PFSK-1 (cell line): ENCODE measurements around the gene KYAT1.

Experiments used
- FOXP2 ChIP-seq: optimal IDR thresholded peaks from 2 replicates; pipeline ENCODE3; 2011; ENCODE audit warnings: borderline replicate concordance, control low read depth, inconsistent platforms; ENCODE audit not compliant: insufficient read depth; ENCODE audit errors: extremely low read length, extremely low read depth
- POLR2AphosphoS5 ChIP-seq: IDR thresholded peaks from 2 replicates; pipeline ENCODE4 v1.6.1; 2012; ENCODE audit warnings: low read depth, mild to moderate bottlenecking, control low read depth, low read length, moderate library complexity
- SIN3A ChIP-seq: IDR thresholded peaks from 2 replicates; pipeline ENCODE4 v1.6.1; 2012; ENCODE audit warnings: mild to moderate bottlenecking, low read length, moderate library complexity, borderline replicate concordance; ENCODE audit not compliant: insufficient read depth
- TAF1 ChIP-seq: IDR thresholded peaks from 2 replicates; pipeline ENCODE4 v1.6.1; 2012; ENCODE audit warnings: low read length, control low read depth, borderline replicate concordance; ENCODE audit not compliant: insufficient read depth
- TF ChIP-seq, protein P1 (sequence below), 2 experiments: IDR thresholded peaks; 2 replicates each; pipeline versions ENCODE4 v1.6.1 to v1.8.0; 2011 to 2012; ENCODE audit warnings: low read depth in 2 of 2, low read length in 2 of 2, control low read depth in 1 of 2, inconsistent platforms in 1 of 2, mild to moderate bottlenecking in 1 of 2, moderate library complexity in 1 of 2; ENCODE audit not compliant: insufficient read depth in 1 of 2

The KYAT1 gene

DNA sequence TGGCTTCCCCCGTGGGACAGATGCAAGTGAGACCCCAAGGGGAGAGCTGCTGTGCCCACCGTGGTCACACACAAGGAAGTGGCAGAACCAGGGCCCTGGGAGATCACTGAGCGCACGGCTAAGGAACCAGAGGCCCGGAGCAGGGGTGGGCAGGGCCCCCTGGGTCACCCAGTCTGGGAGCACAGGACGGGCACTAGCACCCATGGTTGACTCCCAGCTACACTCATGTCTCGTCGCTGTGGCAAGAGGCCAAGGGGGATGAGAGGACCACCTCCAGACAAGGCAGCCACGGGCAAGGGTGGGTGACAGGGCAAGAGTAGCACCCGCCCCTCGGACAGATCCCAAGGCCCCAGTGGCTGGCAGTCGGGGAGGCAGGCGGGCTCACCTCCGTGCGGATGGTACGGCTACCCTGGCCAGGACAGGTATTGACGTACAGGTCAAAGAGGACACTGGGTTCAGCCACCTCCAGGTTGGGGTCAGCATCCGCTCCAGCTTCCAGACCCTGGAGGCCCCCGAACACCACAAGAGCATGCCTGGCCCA lies 58.3 kb downstream of the KYAT1 start:
- no peak for TF ChIP-seq POLR2AphosphoS5
- TF ChIP-seq, protein P1, sequence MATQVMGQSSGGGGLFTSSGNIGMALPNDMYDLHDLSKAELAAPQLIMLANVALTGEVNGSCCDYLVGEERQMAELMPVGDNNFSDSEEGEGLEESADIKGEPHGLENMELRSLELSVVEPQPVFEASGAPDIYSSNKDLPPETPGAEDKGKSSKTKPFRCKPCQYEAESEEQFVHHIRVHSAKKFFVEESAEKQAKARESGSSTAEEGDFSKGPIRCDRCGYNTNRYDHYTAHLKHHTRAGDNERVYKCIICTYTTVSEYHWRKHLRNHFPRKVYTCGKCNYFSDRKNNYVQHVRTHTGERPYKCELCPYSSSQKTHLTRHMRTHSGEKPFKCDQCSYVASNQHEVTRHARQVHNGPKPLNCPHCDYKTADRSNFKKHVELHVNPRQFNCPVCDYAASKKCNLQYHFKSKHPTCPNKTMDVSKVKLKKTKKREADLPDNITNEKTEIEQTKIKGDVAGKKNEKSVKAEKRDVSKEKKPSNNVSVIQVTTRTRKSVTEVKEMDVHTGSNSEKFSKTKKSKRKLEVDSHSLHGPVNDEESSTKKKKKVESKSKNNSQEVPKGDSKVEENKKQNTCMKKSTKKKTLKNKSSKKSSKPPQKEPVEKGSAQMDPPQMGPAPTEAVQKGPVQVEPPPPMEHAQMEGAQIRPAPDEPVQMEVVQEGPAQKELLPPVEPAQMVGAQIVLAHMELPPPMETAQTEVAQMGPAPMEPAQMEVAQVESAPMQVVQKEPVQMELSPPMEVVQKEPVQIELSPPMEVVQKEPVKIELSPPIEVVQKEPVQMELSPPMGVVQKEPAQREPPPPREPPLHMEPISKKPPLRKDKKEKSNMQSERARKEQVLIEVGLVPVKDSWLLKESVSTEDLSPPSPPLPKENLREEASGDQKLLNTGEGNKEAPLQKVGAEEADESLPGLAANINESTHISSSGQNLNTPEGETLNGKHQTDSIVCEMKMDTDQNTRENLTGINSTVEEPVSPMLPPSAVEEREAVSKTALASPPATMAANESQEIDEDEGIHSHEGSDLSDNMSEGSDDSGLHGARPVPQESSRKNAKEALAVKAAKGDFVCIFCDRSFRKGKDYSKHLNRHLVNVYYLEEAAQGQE (IDR thresholded peaks at IDR 0.05; ENCODE audit: insufficient read depth in 1 of 2, low read depth in 2 of 2, low read length in 2 of 2), result no peak
- no peak for TF ChIP-seq TAF1
- no peak for TF ChIP-seq FOXP2
- no peak for TF ChIP-seq SIN3A

DNA sequence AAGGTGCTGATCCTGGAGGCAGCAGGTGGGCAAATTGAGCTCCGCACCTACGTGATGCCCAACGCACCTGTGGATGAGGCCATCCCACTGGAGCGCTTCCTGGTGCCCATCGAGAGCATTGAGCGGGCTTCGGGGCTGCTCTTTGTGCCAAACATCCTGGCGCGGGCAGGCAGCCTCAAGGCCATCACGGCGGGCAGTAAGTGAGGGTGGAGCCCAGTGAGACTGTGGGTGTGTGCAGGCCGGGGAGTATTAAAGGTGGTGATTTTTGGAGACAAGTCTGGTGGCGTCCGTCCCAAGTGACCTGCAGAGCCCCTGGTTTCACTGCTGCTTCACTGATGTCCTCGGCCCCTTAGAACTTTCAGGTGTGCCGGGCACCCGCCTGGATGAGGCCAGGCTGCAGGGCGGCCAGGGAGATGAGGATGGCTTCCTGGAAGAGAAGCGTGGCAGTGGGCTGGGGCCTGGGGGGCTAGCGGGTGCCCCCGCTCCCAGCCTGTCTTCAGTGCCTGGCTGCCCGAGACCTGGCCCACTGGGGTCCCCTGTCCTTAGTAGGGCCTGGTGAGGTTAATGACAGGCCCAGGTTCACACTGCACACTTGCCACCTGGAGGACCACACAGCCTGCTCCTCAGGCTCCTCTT lies 59.2 kb downstream of the KYAT1 start:
- TF ChIP-seq, protein P1 (IDR thresholded peaks at IDR 0.05; ENCODE audit: insufficient read depth in 1 of 2, low read depth in 2 of 2, low read length in 2 of 2), result no peak
- no peak for TF ChIP-seq TAF1

DNA sequence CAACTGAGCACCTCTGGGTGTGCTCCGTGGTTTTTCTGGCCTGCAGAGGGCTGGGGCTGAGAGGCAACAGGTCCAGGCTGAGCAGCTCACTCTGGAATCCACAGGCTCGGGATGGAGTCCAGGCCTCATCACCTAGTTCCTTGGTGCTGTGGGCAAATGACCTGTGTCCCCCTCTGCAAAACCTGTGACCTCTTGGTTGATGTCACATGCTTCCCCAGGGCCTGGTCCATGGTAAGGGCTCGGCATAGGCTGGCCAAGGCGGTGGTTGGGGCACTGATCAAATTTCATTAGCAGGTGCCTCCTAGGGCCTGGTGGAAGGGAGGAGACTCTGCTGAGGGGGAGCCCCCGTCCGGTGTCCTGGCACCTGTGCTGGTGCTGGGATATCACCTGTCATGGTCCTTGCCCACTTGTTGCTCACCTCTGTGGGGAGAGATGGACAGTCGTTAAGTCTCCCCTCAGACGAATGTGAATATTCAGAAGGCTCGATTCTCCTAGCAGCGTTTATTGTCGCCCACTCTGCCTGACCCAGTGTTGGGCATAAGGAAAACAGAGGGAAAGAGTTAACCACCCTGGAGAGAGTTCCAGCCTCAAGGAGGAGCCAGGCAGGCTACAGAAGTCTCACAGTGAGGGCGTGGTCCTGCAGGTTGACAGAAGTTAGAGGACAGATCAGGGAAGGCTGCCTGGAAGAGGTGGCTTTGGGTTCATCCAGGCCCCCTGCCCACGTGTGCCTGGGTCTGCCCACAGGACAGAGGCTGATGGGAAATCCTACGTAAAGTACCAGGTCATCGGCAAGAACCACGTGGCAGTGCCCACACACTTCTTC lies 60.0 kb downstream of the KYAT1 start:
- TF ChIP-seq FOXP2 (no peak), POLR2AphosphoS5 (no peak), SIN3A (no peak), TAF1 (no peak)
- TF ChIP-seq, protein P1 (IDR thresholded peaks at IDR 0.05; ENCODE audit: insufficient read depth in 1 of 2, low read depth in 2 of 2, low read length in 2 of 2), result no peak

DNA sequence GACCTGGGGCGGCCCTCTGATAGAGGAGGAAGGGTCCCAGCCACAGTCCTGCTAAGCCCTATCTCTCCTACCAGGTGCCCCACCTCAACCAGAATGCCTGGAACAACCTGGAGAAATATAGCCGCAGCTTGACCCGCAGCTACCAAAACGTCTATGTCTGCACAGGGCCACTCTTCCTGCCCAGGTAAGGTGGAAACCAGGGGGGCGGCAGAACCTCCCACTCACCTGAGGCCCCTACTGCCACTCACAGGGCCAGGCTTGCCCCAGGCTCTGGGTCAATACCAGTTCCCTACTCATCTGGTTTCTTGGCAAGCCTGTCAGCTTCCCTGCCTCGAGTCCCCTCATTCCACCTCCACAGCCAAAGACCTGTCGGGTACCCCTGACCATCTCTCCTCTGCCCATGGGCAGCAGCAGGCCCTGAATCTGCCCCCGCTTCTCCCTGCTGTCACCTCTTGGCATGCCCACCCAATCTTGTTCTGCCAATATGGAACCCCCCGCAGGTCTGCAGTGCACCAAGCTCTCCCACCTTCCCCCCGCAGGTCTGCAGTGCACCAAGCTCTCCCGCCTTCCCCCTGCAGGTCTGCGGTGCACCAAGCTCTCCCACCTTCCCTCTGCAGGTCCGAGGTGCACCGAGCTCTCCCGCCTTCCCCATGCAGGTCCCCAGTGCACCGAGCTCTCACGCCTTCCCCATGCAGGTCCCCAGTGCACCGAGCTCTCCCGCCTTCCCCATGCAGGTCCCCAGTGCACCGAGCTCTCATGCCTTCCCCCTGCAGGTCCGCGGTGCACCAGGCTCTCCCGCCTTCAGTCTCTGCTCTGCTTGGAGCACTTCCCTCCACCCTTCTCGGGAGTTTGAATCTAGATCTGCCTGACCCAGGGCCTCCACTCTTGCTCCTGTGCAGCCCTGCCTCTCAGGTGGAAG lies 60.8 kb downstream of the KYAT1 start:
- no peak for TF ChIP-seq FOXP2
- TF ChIP-seq, protein P1 (IDR thresholded peaks at IDR 0.05; ENCODE audit: insufficient read depth in 1 of 2, low read depth in 2 of 2, low read length in 2 of 2), result no peak
- TF ChIP-seq TAF1, result no peak
- TF ChIP-seq POLR2AphosphoS5, result no peak
- TF ChIP-seq SIN3A, result no peak
